Endothelial cell of umbilical vein (primary cell): ENCODE results near the gene EMX1. TPM values are rescaled to one million over a fixed set of nuclear protein-coding genes. Genes with fewer than 3 reads are reported as not detected.

Experiments used
- BruUV-seq: library from RNA; stranded (reverse); fragments of 400-500 nt; replicated peaks from 2 replicates; lab custom pipeline; 2021; lab: Mats Ljungman, UMichigan
- CTCF ChIA-PET: fragments of 300-600, 350-600 bp; sonication (Branson Sonifier 250); formaldehyde crosslinking; loops from one replicate; lab custom pipeline; 2021; ENCODE audit warnings: antibody characterized with exemption, inconsistent platforms; lab: Charles Lee
- POLR2A ChIA-PET: fragments of 300-600, 350-600 bp; sonication (Branson Sonifier 250); formaldehyde crosslinking; loops from one replicate; lab custom pipeline; 2021; ENCODE audit warnings: antibody characterized with exemption, inconsistent platforms; lab: Charles Lee
- DNase-seq: peaks from one replicate; pipeline ENCODE4 v3.0.0-alpha.2; 2011; ENCODE audit warnings: low read depth, low spot score
- FAIRE-seq: peaks from 2 replicates; lab custom pipeline; 2011; peaks lifted over from hg19 to GRCh38; lab: Jason Lieb, UNC
- H2AFZ ChIP-seq: 2 replicates; pipeline ENCODE4 v1.6.0; 2012; ENCODE audit warnings: low read depth, low read length, control low read depth, inconsistent platforms
- H3K27ac ChIP-seq: 2 replicates; pipeline ENCODE4 v1.5.1; 2011; ENCODE audit warnings: low read depth, mild to moderate bottlenecking, control low read depth, low read length, moderate library complexity; ENCODE audit not compliant: insufficient read depth
- H3K27me3 ChIP-seq, 2 experiments: 2 replicates each; pipeline versions ENCODE4 v1.6.0 to v1.6.1; 2011; ENCODE audit warnings: low read length in 2 of 2, mixed read lengths in 1 of 2; ENCODE audit not compliant: control insufficient read depth in 2 of 2, insufficient read depth in 2 of 2
- H3K36me3 ChIP-seq, 2 experiments: 2 replicates in 1 of 2; 3 replicates in 1 of 2; pipeline ENCODE4 v1.5.1; 2011; ENCODE audit warnings: low read length in 2 of 2, mild to moderate bottlenecking in 1 of 2, moderate library complexity in 1 of 2; ENCODE audit not compliant: control insufficient read depth in 2 of 2, insufficient read depth in 2 of 2; ENCODE audit errors: extremely low read depth in 1 of 2
- H3K4me1 ChIP-seq: 3 replicates; pipeline ENCODE4 v1.5.1; 2011; ENCODE audit warnings: mild to moderate bottlenecking, low read length; ENCODE audit not compliant: control insufficient read depth, insufficient read depth; ENCODE audit errors: extremely low read depth
- H3K4me2 ChIP-seq: 2 replicates; pipeline ENCODE4 v1.6.1; 2011; ENCODE audit warnings: low read length, control low read depth, mixed read lengths; ENCODE audit not compliant: insufficient read depth
- H3K4me3 ChIP-seq, 3 experiments: fragments of 200-600 bp in 1 of 3; sonication (generic), shearing (Covaris generic) in 1 of 3; replicated peaks in 1 of 3; 2 replicates each; pipeline ENCODE4 v1.5.1; 2011 to 2016; ENCODE audit warnings: control low read depth in 3 of 3, low read length in 3 of 3, mild to moderate bottlenecking in 2 of 3, inconsistent platforms in 1 of 3, low read depth in 1 of 3, moderate library complexity in 1 of 3; ENCODE audit not compliant: insufficient read depth in 1 of 3
- H3K79me2 ChIP-seq: 2 replicates; pipeline ENCODE4 v1.6.0; 2012; ENCODE audit warnings: low read length, inconsistent platforms; ENCODE audit not compliant: control insufficient read depth, insufficient read depth
- H3K9ac ChIP-seq: replicated peaks from 2 replicates; pipeline ENCODE3; 2011; ENCODE audit warnings: low read length, control low read depth; ENCODE audit not compliant: insufficient read depth; ENCODE audit errors: extremely low read depth
- H3K9me1 ChIP-seq: replicated peaks from 3 replicates; pipeline ENCODE4 v1.6.0; 2011; ENCODE audit warnings: mild to moderate bottlenecking, low read length; ENCODE audit not compliant: control insufficient read depth, insufficient read depth; ENCODE audit errors: extremely low read depth
- H3K9me3 ChIP-seq: replicated peaks from 2 replicates; pipeline ENCODE4 v1.5.1; 2012; ENCODE audit warnings: low read length, inconsistent platforms; ENCODE audit not compliant: control insufficient read depth, insufficient read depth
- H4K20me1 ChIP-seq: replicated peaks from 2 replicates; pipeline ENCODE3; 2011; ENCODE audit warnings: mild to moderate bottlenecking, low read length; ENCODE audit not compliant: control insufficient read depth, insufficient read depth; ENCODE audit errors: extremely low read depth
- CTCF ChIP-seq, 2 donors: IDR thresholded peaks; 1 replicate in 1 of 2; 2 replicates in 1 of 2; pipeline ENCODE4 v1.5.1; 2011; ENCODE audit warnings: low read length in 2 of 2, mild to moderate bottlenecking in 2 of 2, moderate library complexity in 2 of 2, control low read depth in 1 of 2, inconsistent platforms in 1 of 2, low read depth in 1 of 2; ENCODE audit not compliant: insufficient read depth in 1 of 2; ENCODE audit errors: extremely low read depth in 1 of 2
- EZH2 ChIP-seq: IDR thresholded peaks from 2 replicates; pipeline ENCODE4 v1.6.1; 2012; ENCODE audit warnings: borderline replicate concordance, low read depth, mild to moderate bottlenecking, moderate library complexity, low read length, inconsistent platforms; ENCODE audit not compliant: severe bottlenecking
- FOS ChIP-seq: IDR thresholded peaks from 2 replicates; pipeline ENCODE4 v1.6.1; 2011; ENCODE audit warnings: mild to moderate bottlenecking, low read length, moderate library complexity, borderline replicate concordance; ENCODE audit not compliant: insufficient read depth
- GATA2 ChIP-seq: IDR thresholded peaks from 2 replicates; pipeline ENCODE4 v1.7.0; 2011; ENCODE audit warnings: low read depth, mild to moderate bottlenecking, moderate library complexity, mixed read lengths, low read length; ENCODE audit not compliant: insufficient read length, insufficient read depth
- JUN ChIP-seq: IDR thresholded peaks from 2 replicates; pipeline ENCODE4 v1.6.1; 2011; ENCODE audit warnings: borderline replicate concordance, low read depth; ENCODE audit not compliant: insufficient read length, insufficient read depth
- MAX ChIP-seq: IDR thresholded peaks from 2 replicates; pipeline ENCODE4 v1.6.1; 2011; ENCODE audit not compliant: insufficient read depth, insufficient read length
- MYC ChIP-seq: IDR thresholded peaks from one replicate; pipeline ENCODE4 v1.6.1; 2011; ENCODE audit warnings: mild to moderate bottlenecking, low read depth, low read length
- POLR2A ChIP-seq: IDR thresholded peaks from 2 replicates; pipeline ENCODE4 v1.6.1; 2012; ENCODE audit warnings: low read depth, mild to moderate bottlenecking, control low read depth, low read length
- POLR2AphosphoS5 ChIP-seq: IDR thresholded peaks from 2 replicates; pipeline ENCODE4 v1.6.1; 2012; ENCODE audit warnings: low read depth, mild to moderate bottlenecking, control low read depth, low read length, moderate library complexity; ENCODE audit not compliant: insufficient read depth
- dilution Hi-C: fragments of 300-500 bp; cut with MboI; formaldehyde crosslinking; loops from one replicate; pipeline ENCODE4 v1.15.0; 2019; ENCODE audit warnings: low sequenced_read_pairs; ENCODE audit not compliant: extremely low pct_ligation_motif_present
- intact Hi-C: fragments of 100-400 bp; cut with micrococcal nuclease; formaldehyde crosslinking; loops from one replicate; pipeline ENCODE4 v1.10.0; 2022
- polyA plus RNA-seq, 4 experiments: library from polyadenylated mRNA; depleted of rRNA in 3 of 4; stranded (reverse) in 3 of 4; unstranded in 1 of 4; fragments of >200 nt; gene quantifications; 2 replicates each; pipeline versions ENCODE4 v1.2.1 to v1.2.3, GENCODE V29; 2011 to 2012; ENCODE audit warnings: missing spikeins in 1 of 4
- total RNA-seq: library from RNA; stranded (reverse); gene quantifications from 2 replicates; pipeline ENCODE4 v1.2.3, GENCODE V29; 2021

The EMX1 gene
- total and polyA plus RNA-seq, 2 donors (not counting 3 experiments of a cell fraction or from before 2014, with no cell fraction given), result not detected

GRCh38 chr2:72883356-72883962 lies 33.9 kb upstream of the EMX1 start:
- intact Hi-C loops, result no loop called here
- CTCF ChIA-PET, result interaction anchor here (0.6 to 2.2 kb wide), 7 partner anchors 9 to 1584 kb away, joined by 3 to 16 read pairs (median 5); no protein-coding TSS in a partner anchor

More at GRCh38 chr2:72883356-72883962, 33.9 kb upstream of the EMX1 start:
- dilution Hi-C loops, result no loop called here
- no TSS peak for BruUV-seq
- Histone ChIP-seq H3K9me3 (no peaks in the 10 kb centered on the region), H3K27me3 (peaks cover 3 to 13% of the 10 kb centered on the region in 2 experiments), H3K27ac (no peak overlapping the region), H3K9me1 (no peaks in the 10 kb centered on the region), H3K4me2 (no peak overlapping the region), H3K79me2 (no peaks in the 10 kb centered on the region), H3K36me3 (no peaks in the 10 kb centered on the region), H4K20me1 (no peaks in the 10 kb centered on the region), H3K4me1 (peaks cover 11% of the 10 kb centered on the region), H3K9ac (no peak overlapping the region), H3K4me3 (no peak overlapping the region), H2AFZ (no peak overlapping the region)
- TF ChIP-seq EZH2 (no peak), MYC (no peak), GATA2 (no peak), POLR2AphosphoS5 (no peak), CTCF (IDR thresholded peaks at IDR 0.05; ENCODE audit: extremely low read depth in 1 of 2, insufficient read depth in 1 of 2, low read depth in 1 of 2, low read length in 2 of 2) (no peak), POLR2A (no peak), MAX (no peak), JUN (no peak), FOS (no peak)
- POLR2A ChIA-PET, result interaction anchor here (0.6 kb wide), 1 partner anchor 294 kb away, joined by 3 read pairs; no protein-coding TSS in a partner anchor
- DNase-seq (peak; percentile 35), FAIRE-seq (peak; percentile 76)
